T-cell (primary cell): ENCODE results near the gene ZC2HC1C. TPM values are rescaled to one million over a fixed set of nuclear protein-coding genes. Genes with fewer than 3 reads are reported as not detected.

ENCODE experiments used
- ATAC-seq, 4 experiments: fragments of 200-7000 bp in 3 of 4; fragments of 150-1000 bp in 1 of 4; cut with Tn5 transposase; replicated peaks in 1 of 4; 1 replicate in 3 of 4; 2 replicates in 1 of 4; pipeline ENCODE4 v1.10.0; 2021; ENCODE audit warnings: moderate library complexity in 3 of 4, mild to moderate bottlenecking in 2 of 4, moderate number of reproducible peaks in 1 of 4
- CTCF ChIA-PET, 2 donors: fragments of 300-600 bp; sonication (Branson Sonifier 250); formaldehyde crosslinking; loops; one replicate each; lab custom pipeline; 2022; ENCODE audit warnings: antibody characterized with exemption in 2 of 2; lab: Charles Lee
- POLR2A ChIA-PET, 2 donors: fragments of 300-600 bp; sonication (Branson Sonifier 250); formaldehyde crosslinking; loops; one replicate each; lab custom pipeline; 2022; ENCODE audit warnings: antibody characterized with exemption in 2 of 2; lab: Charles Lee
- DNase-seq, 35 experiments: peaks; one replicate each; pipeline versions ENCODE4 v3.0.0 to v3.0.0-alpha.2; 2013 to 2023
- H3K27ac ChIP-seq: one replicate; pipeline ENCODE4 v1.5.1; 2013; ENCODE audit warnings: low read length
- H3K27me3 ChIP-seq, 2 experiments: replicated peaks in 1 of 2; 1 replicate in 1 of 2; 2 replicates in 1 of 2; pipeline versions ENCODE4 v1.6.1 to v1.7.0; 2013; ENCODE audit warnings: low read length in 1 of 2, mixed read lengths in 1 of 2; ENCODE audit not compliant: control insufficient read depth in 2 of 2, insufficient read depth in 2 of 2; ENCODE audit errors: extremely low read depth in 1 of 2
- H3K36me3 ChIP-seq, 2 donors: 1 replicate in 1 of 2; 2 replicates in 1 of 2; pipeline versions ENCODE4 v1.6.1 to v1.7.0; 2013; ENCODE audit warnings: low read length in 1 of 2; ENCODE audit not compliant: control insufficient read depth in 2 of 2, insufficient read depth in 1 of 2; ENCODE audit errors: extremely low read depth in 1 of 2
- H3K4me1 ChIP-seq, 2 experiments: 1 replicate in 1 of 2; 2 replicates in 1 of 2; pipeline versions ENCODE4 v1.6.1 to v1.7.0; 2013; ENCODE audit warnings: low read length in 2 of 2, mixed read lengths in 1 of 2; ENCODE audit not compliant: insufficient read depth in 2 of 2, control insufficient read depth in 1 of 2; ENCODE audit errors: extremely low read depth in 1 of 2
- H3K4me3 ChIP-seq, 2 donors: 1 replicate in 1 of 2; 2 replicates in 1 of 2; pipeline versions ENCODE4 v1.5.1 to v1.7.0; 2013; ENCODE audit warnings: mild to moderate bottlenecking in 2 of 2, low read length in 1 of 2, moderate library complexity in 1 of 2; ENCODE audit not compliant: control insufficient read depth in 1 of 2; ENCODE audit errors: extremely low read depth in 1 of 2
- H3K9me3 ChIP-seq: 2 replicates; pipeline ENCODE4 v1.7.0; 2013
- H3K27ac Mint-ChIP-seq, 2 donors: one replicate each; pipeline ENCODE4 v1.8.0; 2020 to 2021; ENCODE audit warnings: mild to moderate bottlenecking in 2 of 2, mixed read lengths in 2 of 2
- H3K27me3 Mint-ChIP-seq, 2 donors: one replicate each; pipeline ENCODE4 v1.8.0; 2021 to 2022; ENCODE audit warnings: mixed read lengths in 2 of 2
- H3K36me3 Mint-ChIP-seq: one replicate; pipeline ENCODE4 v1.8.0; 2021; ENCODE audit warnings: mixed read lengths
- H3K4me1 Mint-ChIP-seq, 3 donors: one replicate each; pipeline ENCODE4 v1.8.0; 2020 to 2022; ENCODE audit warnings: mixed read lengths in 3 of 3, mild to moderate bottlenecking in 1 of 3
- H3K4me3 Mint-ChIP-seq, 3 donors: one replicate each; pipeline ENCODE4 v1.8.0; 2020 to 2022; ENCODE audit warnings: mild to moderate bottlenecking in 3 of 3, mixed read lengths in 3 of 3, moderate library complexity in 3 of 3
- H3K9me3 Mint-ChIP-seq, 3 donors: one replicate each; pipeline ENCODE4 v1.8.0; 2020 to 2022; ENCODE audit warnings: mixed read lengths in 3 of 3
- WGBS: methylation state at CpG from one replicate; pipeline ENCODE4 v1.1.5; 2013; ENCODE audit warnings: missing lambda C conversion rate; ENCODE audit not compliant: insufficient coverage; 5-methylcytosine and 5-hydroxymethylcytosine counted together
- total RNA-seq, 35 experiments: library from RNA in 6 of 35; stranded (reverse) in 6 of 35; fragments of 120-200 nt in 1 of 35; gene quantifications; one replicate each; pipeline versions ENCODE4 v1.2.1 to v1.2.4 and lab custom pipeline; 2013 to 2026

The ZC2HC1C gene
- total RNA-seq, 5 donors from 2014 or later (not counting 1 experiment from before 2014, with no cell fraction given), result 0.36 to 1.3 (median 0.56) TPM; not detected in 1

GRCh38 chr14:75059642-75060041 lies 9.8 kb upstream of the ZC2HC1C start:
- no peak overlapping the region for H3K27ac Mint-ChIP-seq
- no peaks in the 10 kb centered on the region for H3K36me3 ChIP-seq
- ATAC-seq (no peak), DNase-seq (no peak)
- H3K27me3 ChIP-seq, result no peaks in the 10 kb centered on the region
- no peaks in the 10 kb centered on the region for H3K27me3 Mint-ChIP-seq
- CTCF ChIA-PET, result no interaction called here
- H3K4me1 ChIP-seq, result peaks cover 7 to 14% of the 10 kb centered on the region in 2 experiments
- POLR2A ChIA-PET, result no interaction called here
- no CpG with 5 or more reads among the region's 2 CpGs for WGBS
- no peaks in the 10 kb centered on the region for H3K9me3 Mint-ChIP-seq
- no peak overlapping the region for H3K4me3 Mint-ChIP-seq
- H3K9me3 ChIP-seq, result no peaks in the 10 kb centered on the region
- peaks cover 19 to 37% (median 36%) of the 10 kb centered on the region in 3 donors for H3K4me1 Mint-ChIP-seq
- peaks cover 19% of the 10 kb centered on the region for H3K36me3 Mint-ChIP-seq
- H3K27ac ChIP-seq, result no peak overlapping the region
- H3K4me3 ChIP-seq, result no peak overlapping the region

GRCh38 chr14:75060420-75060819 lies 9.0 kb upstream of the ZC2HC1C start:
- WGBS, result no CpG with 5 or more reads among the region's 2 CpGs
- H3K27me3 Mint-ChIP-seq, result no peaks in the 10 kb centered on the region
- Histone ChIP-seq H3K36me3 (no peaks in the 10 kb centered on the region), H3K4me3 (no peak overlapping the region), H3K27ac (no peak overlapping the region), H3K9me3 (no peaks in the 10 kb centered on the region), H3K27me3 (no peaks in the 10 kb centered on the region), H3K4me1 (peaks cover 7 to 14% of the 10 kb centered on the region in 2 experiments)
- no peak for ATAC-seq
- DNase-seq, result no peak
- CTCF ChIA-PET, result no interaction called here
- H3K4me1 Mint-ChIP-seq, result peaks cover 21 to 42% (median 36%) of the 10 kb centered on the region in 3 donors
- no peak overlapping the region for H3K4me3 Mint-ChIP-seq
- POLR2A ChIA-PET, result no interaction called here
- no peak overlapping the region for H3K27ac Mint-ChIP-seq
- H3K36me3 Mint-ChIP-seq, result peaks cover 18% of the 10 kb centered on the region
- no peaks in the 10 kb centered on the region for H3K9me3 Mint-ChIP-seq

GRCh38 chr14:75063013-75063412 lies 6.4 kb upstream of the ZC2HC1C start:
- no peak for ATAC-seq
- Mint-ChIP-seq H3K4me1 (peaks cover 21 to 39% (median 36%) of the 10 kb centered on the region in 3 donors), H3K27ac (peak overlapping the region; percentile 98), H3K4me3 (peak overlapping the region; percentile 94 to 100 (median 100)), H3K9me3 (no peaks in the 10 kb centered on the region), H3K36me3 (peaks cover 9% of the 10 kb centered on the region), H3K27me3 (no peaks in the 10 kb centered on the region)
- Histone ChIP-seq H3K4me1 (peaks cover 7 to 14% of the 10 kb centered on the region in 2 experiments), H3K36me3 (no peaks in the 10 kb centered on the region), H3K27ac (peak overlapping the region; percentile 70), H3K4me3 (peak overlapping the region; percentile 65 to 100), H3K27me3 (no peaks in the 10 kb centered on the region), H3K9me3 (no peaks in the 10 kb centered on the region)
- POLR2A ChIA-PET, result interaction anchor here (0.5 to 0.7 kb wide), 4 partner anchors 13 to 225 kb away, joined by 3 to 7 read pairs (median 4); no protein-coding TSS in a partner anchor
- CTCF ChIA-PET, result no interaction called here
- DNase-seq, result peak in 1 of 35 experiments; percentile 26
- 9% methylated on average over 3 of the region's 5 CpGs for WGBS

GRCh38 chr14:75063491-75064204 lies 5.8 kb upstream of the ZC2HC1C start, which contains the start of gene ACYP1:
TSS of gene ACYP1 (minus strand) at chr14:75064024. CDS start at chr14:75063553, 471 bp downstream.
- peak within 1 kb of the TSS; percentile 65 to 100 for H3K4me3 ChIP-seq
- peaks cover 8 to 17% of the 10 kb centered on the region in 2 experiments for H3K4me1 ChIP-seq
- Mint-ChIP-seq H3K4me1 (peaks cover 21 to 38% (median 36%) of the 10 kb centered on the region in 3 donors), H3K27ac (peak within 1 kb of the TSS; percentile 98), H3K4me3 (peak within 1 kb of the TSS; percentile 94 to 100 (median 100)), H3K27me3 (no peaks in the 10 kb centered on the region), H3K9me3 (no peaks in the 10 kb centered on the region), H3K36me3 (peaks cover 9% of the 10 kb centered on the region)
- H3K36me3 ChIP-seq, result no peaks in the 10 kb centered on the region
- CTCF ChIA-PET, result interaction anchor here (0.5 to 1.5 kb wide), 4 partner anchors 9 to 203 kb away, joined by 3 to 4 read pairs (median 3); no protein-coding TSS in a partner anchor
- POLR2A ChIA-PET, result interaction anchor here (0.6 to 1.0 kb wide), 5 partner anchors 12 to 226 kb away, joined by 3 to 7 read pairs (median 3); no protein-coding TSS in a partner anchor
- peak; percentile 99 to 100 (median 100) for ATAC-seq
- no peaks in the 10 kb centered on the region for H3K9me3 ChIP-seq
- H3K27me3 ChIP-seq, result no peaks in the 10 kb centered on the region
- peak within 1 kb of the TSS; percentile 70 for H3K27ac ChIP-seq
- WGBS, result 0% methylated on average over 24 of the region's 34 CpGs
- peak; percentile 74 to 91 (median 84) for DNase-seq

GRCh38 chr14:75064205-75064567 lies 5.3 kb upstream of the ZC2HC1C start:
- DNase-seq (no peak), ATAC-seq (peak in 3 of 4 experiments; percentile 5 to 28 (median 18))
- ChIA-PET POLR2A (interaction anchor here (0.6 to 1.0 kb wide), 3 partner anchors 12 to 16 kb away, joined by 3 read pairs; no protein-coding TSS in a partner anchor), CTCF (interaction anchor here in 1 of 2 donors (0.7 to 1.5 kb wide), 3 partner anchors 12 to 62 kb away, joined by 3 to 4 read pairs (median 3); partner anchors contain the start of gene NEK9)
- no peaks in the 10 kb centered on the region for H3K27me3 Mint-ChIP-seq
- H3K9me3 ChIP-seq, result no peaks in the 10 kb centered on the region
- peak overlapping the region; percentile 70 for H3K27ac ChIP-seq
- H3K4me1 ChIP-seq, result peaks cover 9 to 17% of the 10 kb centered on the region in 2 experiments
- H3K27me3 ChIP-seq, result no peaks in the 10 kb centered on the region
- H3K36me3 Mint-ChIP-seq, result peaks cover 9% of the 10 kb centered on the region
- 100% methylated on average over 3 of the region's 8 CpGs for WGBS
- peaks cover 21 to 37% (median 36%) of the 10 kb centered on the region in 3 donors for H3K4me1 Mint-ChIP-seq
- H3K27ac Mint-ChIP-seq, result peak overlapping the region; percentile 98
- peak overlapping the region; percentile 94 to 100 (median 100) for H3K4me3 Mint-ChIP-seq
- peak overlapping the region; percentile 65 to 100 for H3K4me3 ChIP-seq
- no peaks in the 10 kb centered on the region for H3K9me3 Mint-ChIP-seq
- H3K36me3 ChIP-seq, result no peaks in the 10 kb centered on the region

GRCh38 chr14:75066691-75067090 lies 2.8 kb upstream of the ZC2HC1C start:
- CTCF ChIA-PET, result no interaction called here
- H3K27me3 Mint-ChIP-seq, result no peaks in the 10 kb centered on the region
- POLR2A ChIA-PET, result no interaction called here

More at GRCh38 chr14:75066691-75067090, 2.8 kb upstream of the ZC2HC1C start:
- Histone ChIP-seq H3K4me1 (peaks cover 9 to 28% of the 10 kb centered on the region in 2 experiments), H3K4me3 (no peak overlapping the region), H3K9me3 (no peaks in the 10 kb centered on the region), H3K36me3 (no peaks in the 10 kb centered on the region), H3K27me3 (no peaks in the 10 kb centered on the region), H3K27ac (no peak overlapping the region)
- DNase-seq, result no peak
- no peaks in the 10 kb centered on the region for H3K9me3 Mint-ChIP-seq
- no peak overlapping the region for H3K27ac Mint-ChIP-seq
- H3K4me1 Mint-ChIP-seq, result peaks cover 21 to 27% (median 26%) of the 10 kb centered on the region in 3 donors
- ATAC-seq, result no peak
- 100% methylated on average over 2 of the region's 3 CpGs for WGBS
- no peaks in the 10 kb centered on the region for H3K36me3 Mint-ChIP-seq
- H3K4me3 Mint-ChIP-seq, result no peak overlapping the region
